DND-41 (cell line): ENCODE measurements around the gene CEP170B.
A peak's percentile ranks its signal among the peaks of the same experiment; 100 is the strongest.

ENCODE experiments used
- ATAC-seq: fragments of 200-7000 bp; cut with Tn5 transposase; 3 replicates; pipeline ENCODE4 v1.9.1; 2021; ENCODE audit warnings: low read depth; ENCODE audit not compliant: insufficient read depth
- DNase-seq: peaks from one replicate; pipeline ENCODE4 v3.0.0-alpha.2; 2020
- H2AFZ ChIP-seq: 2 replicates; pipeline ENCODE4 v1.6.0; 2012; ENCODE audit warnings: low read depth, low read length
- H3K27ac ChIP-seq: 2 replicates; pipeline ENCODE4 v1.5.1; 2012; ENCODE audit warnings: low read length, inconsistent platforms
- H3K27me3 ChIP-seq: fragments of 200-600 bp; sonication (generic); 2 replicates; pipeline ENCODE4 v1.6.0; 2012; ENCODE audit warnings: low read length, mild to moderate bottlenecking, inconsistent platforms; ENCODE audit not compliant: insufficient read depth, poor library complexity
- H3K36me3 ChIP-seq: 2 replicates; pipeline ENCODE4 v1.5.1; 2012; ENCODE audit warnings: low read length, inconsistent platforms; ENCODE audit not compliant: insufficient read depth
- H3K4me1 ChIP-seq: 2 replicates; pipeline ENCODE4 v1.5.1; 2012; ENCODE audit warnings: mild to moderate bottlenecking, low read length; ENCODE audit not compliant: insufficient read depth
- H3K4me2 ChIP-seq: 2 replicates; pipeline ENCODE4 v1.6.0; 2012; ENCODE audit warnings: mild to moderate bottlenecking, moderate library complexity, low read length, inconsistent platforms; ENCODE audit not compliant: insufficient read depth
- H3K4me3 ChIP-seq, 2 experiments: fragments of 200-600 bp in 1 of 2; shearing (Covaris generic) in 1 of 2; 2 replicates each; pipeline ENCODE4 v1.5.1; 2012 to 2016; ENCODE audit warnings: inconsistent platforms in 2 of 2, low read length in 2 of 2, mild to moderate bottlenecking in 2 of 2, low read depth in 1 of 2, moderate library complexity in 1 of 2
- H3K79me2 ChIP-seq: 2 replicates; pipeline ENCODE4 v1.6.0; 2012; ENCODE audit warnings: low read length, inconsistent platforms; ENCODE audit not compliant: insufficient read depth
- H3K9ac ChIP-seq: 2 replicates; pipeline ENCODE4 v1.6.0; 2012; ENCODE audit warnings: low read depth, mild to moderate bottlenecking, inconsistent platforms, low read length, moderate library complexity
- H3K9me3 ChIP-seq: 2 replicates; pipeline ENCODE4 v1.5.1; 2012; ENCODE audit warnings: low read length, moderate library complexity, mild to moderate bottlenecking, inconsistent platforms; ENCODE audit not compliant: insufficient read depth, severe bottlenecking
- H4K20me1 ChIP-seq: 2 replicates; pipeline ENCODE4 v1.6.0; 2012; ENCODE audit warnings: low read length; ENCODE audit not compliant: insufficient read depth
- CTCF ChIP-seq: IDR thresholded peaks from 2 replicates; pipeline ENCODE4 v1.5.1; 2012; ENCODE audit warnings: borderline replicate concordance, low read length, moderate library complexity, mild to moderate bottlenecking; ENCODE audit not compliant: poor library complexity, severe bottlenecking; ENCODE audit errors: extremely low read depth
- EZH2 ChIP-seq: IDR thresholded peaks from 3 replicates; pipeline ENCODE4 v1.6.1; 2012; ENCODE audit warnings: borderline replicate concordance, low read depth, mild to moderate bottlenecking, moderate library complexity, low read length, inconsistent platforms; ENCODE audit not compliant: severe bottlenecking

CEP170B gene

GRCh38 chr14:104880584-104881210 lies 15.6 kb downstream of the CEP170B start:
- DNase-seq: no peak

GRCh38 chr14:104881369-104881979 lies 16.4 kb downstream of the CEP170B start:
- TF ChIP-seq CTCF: no peak
- TF ChIP-seq EZH2: no peak
- H4K20me1 ChIP-seq: peaks cover 4% of the 10 kb centered on the region
- H3K27me3 ChIP-seq: no peaks in the 10 kb centered on the region
- no peak for ATAC-seq
- no peaks in the 10 kb centered on the region for H3K79me2 ChIP-seq
- no peaks in the 10 kb centered on the region for H3K4me1 ChIP-seq
- no peak overlapping the region for H3K9ac ChIP-seq
- H3K4me2 ChIP-seq: no peak overlapping the region
- H3K27ac ChIP-seq: no peak overlapping the region
- no peak overlapping the region for H2AFZ ChIP-seq
- DNase-seq: no peak
- H3K9me3 ChIP-seq: no peaks in the 10 kb centered on the region
- no peaks in the 10 kb centered on the region for H3K36me3 ChIP-seq
- H3K4me3 ChIP-seq: no peak overlapping the region

More at GRCh38 chr14:104880584-104881210, 15.6 kb downstream of the CEP170B start:
- H3K4me1 ChIP-seq: no peaks in the 10 kb centered on the region
- no peak overlapping the region for H3K4me3 ChIP-seq
- peaks cover 4% of the 10 kb centered on the region for H4K20me1 ChIP-seq
- no peak overlapping the region for H3K9ac ChIP-seq
- no peak for ATAC-seq
- H3K27me3 ChIP-seq: no peaks in the 10 kb centered on the region
- no peaks in the 10 kb centered on the region for H3K9me3 ChIP-seq
- H3K36me3 ChIP-seq: no peaks in the 10 kb centered on the region
- no peak overlapping the region for H3K4me2 ChIP-seq
- no peak for TF ChIP-seq CTCF
- TF ChIP-seq EZH2: no peak
- no peak overlapping the region for H2AFZ ChIP-seq
- no peaks in the 10 kb centered on the region for H3K79me2 ChIP-seq
- no peak overlapping the region for H3K27ac ChIP-seq

- Histone ChIP-seq H3K27me3 (no peaks in the 10 kb centered on the region), H3K36me3 (no peaks in the 10 kb centered on the region), H3K4me3 (no peak overlapping the region), H3K79me2 (no peaks in the 10 kb centered on the region), H3K4me1 (no peaks in the 10 kb centered on the region), H3K4me2 (no peak overlapping the region), H3K9ac (no peak overlapping the region), H2AFZ (no peak overlapping the region), H3K27ac (no peak overlapping the region), H3K9me3 (no peaks in the 10 kb centered on the region), H4K20me1 (peaks cover 4% of the 10 kb centered on the region)
- ATAC-seq (peak; percentile 75), DNase-seq (peak; percentile 41)
- no peak for TF ChIP-seq EZH2
- TF ChIP-seq CTCF: no peak
These were observed 17.4 kb downstream of the CEP170B start for GRCh38 chr14:104882325-104882973.
